Neuronal stem cell (in vitro differentiated cells): ENCODE results near the gene RETSAT.
"Not testable (repeated sequence)": the region's sequence is repeated elsewhere in the genome, so short reads cannot be mapped to it uniquely, and the experiment has no call there.

ENCODE experiments used
- DNase-seq: peaks from one replicate; pipeline ENCODE4 v3.0.0-alpha.2; 2013; ENCODE audit warnings: low spot score
- H2AFZ ChIP-seq: one replicate; pipeline ENCODE4 v1.6.1; 2013; ENCODE audit warnings: mild to moderate bottlenecking, low read length, inconsistent platforms
- H2AK5ac ChIP-seq: 2 replicates; pipeline ENCODE4 v1.6.1; 2013; ENCODE audit warnings: low read depth, mild to moderate bottlenecking, inconsistent platforms, low read length, moderate library complexity, mixed read lengths
- H2BK120ac ChIP-seq: 2 replicates; pipeline ENCODE4 v1.6.1; 2013; ENCODE audit warnings: low read depth, mild to moderate bottlenecking, inconsistent platforms, low read length, moderate library complexity, mixed read lengths
- H2BK12ac ChIP-seq: one replicate; pipeline ENCODE4 v1.6.1; 2013; ENCODE audit warnings: low read length, inconsistent platforms
- H2BK15ac ChIP-seq: 2 replicates; pipeline ENCODE4 v1.6.1; 2013; ENCODE audit warnings: mild to moderate bottlenecking, low read length, inconsistent platforms, mixed read lengths
- H2BK5ac ChIP-seq: one replicate; pipeline ENCODE4 v1.6.1; 2013; ENCODE audit warnings: inconsistent platforms, mild to moderate bottlenecking, low read length, moderate library complexity
- H3K14ac ChIP-seq: one replicate; pipeline ENCODE4 v1.6.1; 2013; ENCODE audit warnings: low read length, inconsistent platforms
- H3K18ac ChIP-seq: 2 replicates; pipeline ENCODE4 v1.6.1; 2013; ENCODE audit warnings: low read length, inconsistent platforms
- H3K23ac ChIP-seq: 2 replicates; pipeline ENCODE4 v1.6.1; 2013; ENCODE audit warnings: low read depth, mild to moderate bottlenecking, mixed read lengths, low read length, inconsistent platforms; ENCODE audit not compliant: poor library complexity
- H3K27ac ChIP-seq: replicated peaks from 3 replicates; pipeline ENCODE4 v1.5.1; 2013; ENCODE audit warnings: low read length, inconsistent platforms
- H3K27me3 ChIP-seq, 3 experiments: 2 replicates each; pipeline ENCODE4 v1.6.1; 2013; ENCODE audit warnings: low read length in 3 of 3, mild to moderate bottlenecking in 2 of 3, inconsistent platforms in 1 of 3, low read depth in 1 of 3, mixed read lengths in 1 of 3, moderate library complexity in 1 of 3; ENCODE audit not compliant: control insufficient read depth in 3 of 3, insufficient read depth in 3 of 3
- H3K36me3 ChIP-seq, 2 donors: replicated peaks in 1 of 2; 2 replicates each; pipeline ENCODE4 v1.6.1; 2013; ENCODE audit warnings: low read length in 2 of 2; ENCODE audit not compliant: control insufficient read depth in 2 of 2, insufficient read depth in 2 of 2
- H3K4ac ChIP-seq: 2 replicates; pipeline ENCODE4 v1.6.1; 2013; ENCODE audit warnings: inconsistent platforms, mild to moderate bottlenecking, low read length, moderate library complexity
- H3K4me1 ChIP-seq, 2 donors: 1 replicate in 1 of 2; 2 replicates in 1 of 2; pipeline ENCODE4 v1.6.1; 2013; ENCODE audit warnings: low read length in 2 of 2, low read depth in 1 of 2; ENCODE audit not compliant: control insufficient read depth in 2 of 2, insufficient read depth in 1 of 2
- H3K4me2 ChIP-seq: one replicate; pipeline ENCODE4 v1.6.1; 2013; ENCODE audit warnings: mild to moderate bottlenecking, low read length, inconsistent platforms; ENCODE audit not compliant: insufficient read depth, poor library complexity, severe bottlenecking
- H3K4me3 ChIP-seq, 2 donors: 2 replicates each; pipeline ENCODE4 v1.5.1; 2013; ENCODE audit warnings: low read length in 2 of 2, mild to moderate bottlenecking in 2 of 2, inconsistent platforms in 1 of 2, moderate library complexity in 1 of 2
- H3K79me1 ChIP-seq: one replicate; pipeline ENCODE4 v1.6.1; 2013; ENCODE audit warnings: low read depth, mild to moderate bottlenecking, inconsistent platforms, low read length, moderate library complexity
- H3K9ac ChIP-seq: one replicate; pipeline ENCODE4 v1.6.1; 2013; ENCODE audit warnings: mild to moderate bottlenecking, low read depth, low read length, inconsistent platforms; ENCODE audit not compliant: poor library complexity
- H3K9me3 ChIP-seq, 2 donors: replicated peaks in 1 of 2; 2 replicates each; pipeline versions ENCODE3 to v1.6.1; 2013; ENCODE audit warnings: low read length in 2 of 2, mild to moderate bottlenecking in 2 of 2, inconsistent platforms in 1 of 2, low read depth in 1 of 2, mixed read lengths in 1 of 2, moderate library complexity in 1 of 2; ENCODE audit not compliant: control insufficient read depth in 2 of 2, insufficient read depth in 1 of 2
- H4K8ac ChIP-seq: one replicate; pipeline ENCODE4 v1.6.1; 2013; ENCODE audit warnings: low read depth, mild to moderate bottlenecking, inconsistent platforms, low read length, moderate library complexity
- H4K91ac ChIP-seq: one replicate; pipeline ENCODE4 v1.6.1; 2013; ENCODE audit warnings: low read length, low read depth, mild to moderate bottlenecking, inconsistent platforms; ENCODE audit not compliant: poor library complexity
- WGBS, 2 donors: extraction: QIAGEN DNeasy Blood & Tissue Kit; methylation state at CpG; one replicate each; pipeline ENCODE4 v1.1.7; 2013; ENCODE audit warnings: missing lambda C conversion rate in 2 of 2, mixed read lengths in 1 of 2; ENCODE audit not compliant: insufficient read length in 2 of 2, insufficient replicate concordance in 1 of 2; ENCODE audit errors: extremely low coverage in 2 of 2; 5-methylcytosine and 5-hydroxymethylcytosine counted together

Gene RETSAT

GRCh38 chr2:85340034-85340892 lies 14.1 kb downstream of the RETSAT start:
- Histone ChIP-seq H3K36me3 (peaks cover 3 to 11% of the 10 kb centered on the region in 2 donors), H3K4me2 (no peak overlapping the region), H3K14ac (no peak overlapping the region), H3K27ac (no peak overlapping the region), H3K27me3 (no peaks in the 10 kb centered on the region), H4K91ac (no peak overlapping the region), H3K23ac (peak overlapping the region; percentile 80), H2BK15ac (no peak overlapping the region), H3K4me1 (peaks cover 0 to 7% of the 10 kb centered on the region in 2 donors), H2AFZ (no peak overlapping the region), H3K18ac (no peak overlapping the region), H3K9me3 (no peaks in the 10 kb centered on the region), H3K4me3 (no peak overlapping the region), H2AK5ac (no peak overlapping the region), H2BK120ac (no peak overlapping the region), H3K4ac (no peak overlapping the region), H3K9ac (no peak overlapping the region), H2BK5ac (no peak overlapping the region), H4K8ac (no peak overlapping the region), H3K79me1 (no peaks in the 10 kb centered on the region), H2BK12ac (no peak overlapping the region)
- no peak for DNase-seq
- WGBS, 2 donors = no CpG with 5 or more reads among the region's 13 CpGs

GRCh38 chr2:85334928-85335327 lies 19.4 kb downstream of the RETSAT start:
- Histone ChIP-seq H4K8ac (no peak overlapping the region), H3K18ac (no peak overlapping the region), H2AK5ac (no peak overlapping the region), H2BK5ac (no peak overlapping the region), H2BK12ac (no peak overlapping the region), H3K27ac (no peak overlapping the region), H3K9ac (no peak overlapping the region), H3K36me3 (no peaks in the 10 kb centered on the region), H3K9me3 (no peaks in the 10 kb centered on the region), H4K91ac (no peak overlapping the region), H3K4me1 (peaks cover 0 to 7% of the 10 kb centered on the region in 2 donors), H2AFZ (no peak overlapping the region), H2BK15ac (no peak overlapping the region), H3K4ac (no peak overlapping the region), H3K4me2 (no peak overlapping the region), H3K14ac (no peak overlapping the region), H3K79me1 (no peaks in the 10 kb centered on the region), H3K4me3 (no peak overlapping the region), H3K23ac (no peak overlapping the region), H3K27me3 (no peaks in the 10 kb centered on the region), H2BK120ac (no peak overlapping the region)
- no peak for DNase-seq
- WGBS, 2 donors = no CpG with 5 or more reads among the region's 2 CpGs

- H3K27ac ChIP-seq, H2BK12ac ChIP-seq, H3K79me1 ChIP-seq, DNase-seq, H2BK5ac ChIP-seq, H2BK15ac ChIP-seq, H3K18ac ChIP-seq, H3K27me3 ChIP-seq, H3K4ac ChIP-seq, H3K23ac ChIP-seq, H3K9ac ChIP-seq, H3K9me3 ChIP-seq, H2AK5ac ChIP-seq, H3K36me3 ChIP-seq, H2AFZ ChIP-seq, H3K4me1 ChIP-seq, H2BK120ac ChIP-seq, H4K8ac ChIP-seq, H3K4me2 ChIP-seq, H4K91ac ChIP-seq, H3K4me3 ChIP-seq, H3K14ac ChIP-seq: not testable (repeated sequence)
- WGBS, 2 donors = no CpG with 5 or more reads among the region's 4 CpGs
Measured at GRCh38 chr2:85333877-85334276, 20.5 kb downstream of the RETSAT start.

- no peak overlapping the region for H3K23ac ChIP-seq
- no peak overlapping the region for H2BK15ac ChIP-seq
- H3K79me1 ChIP-seq = peaks cover 8% of the 10 kb centered on the region
- DNase-seq = no peak
- H3K18ac ChIP-seq = no peak overlapping the region
- H4K91ac ChIP-seq = no peak overlapping the region
- no peak overlapping the region for H2AFZ ChIP-seq
- H3K4me1 ChIP-seq = peaks cover 10 to 13% of the 10 kb centered on the region in 2 donors
- H3K27me3 ChIP-seq = no peaks in the 10 kb centered on the region
- no peak overlapping the region for H4K8ac ChIP-seq
- H3K4me3 ChIP-seq = no peak overlapping the region
- H2BK5ac ChIP-seq = no peak overlapping the region
- H3K27ac ChIP-seq = no peak overlapping the region
- no peak overlapping the region for H3K4me2 ChIP-seq
- no peaks in the 10 kb centered on the region for H3K9me3 ChIP-seq
- H2BK120ac ChIP-seq = no peak overlapping the region
- no peak overlapping the region for H2AK5ac ChIP-seq
- no peak overlapping the region for H3K4ac ChIP-seq
- WGBS, 2 donors = no CpG with 5 or more reads among the region's 13 CpGs
- no peak overlapping the region for H3K9ac ChIP-seq
- H3K14ac ChIP-seq = no peak overlapping the region
- no peak overlapping the region for H2BK12ac ChIP-seq
- H3K36me3 ChIP-seq = peaks cover 3 to 11% of the 10 kb centered on the region in 2 donors
Measured at GRCh38 chr2:85330839-85331636, 23.3 kb downstream of the RETSAT start.
